Activated naive CD8-positive, alpha-beta T cell treated with anti-CD3 and anti-CD28 coated beads, Interleukin-2, amount 10 ng/mL, durations not matched to agents 7 days and 5 days (primary cell): ENCODE results near the gene ABR. TPM values are rescaled to one million over a fixed set of nuclear protein-coding genes. Genes with fewer than 3 reads are reported as not detected.
"Not testable (repeated sequence)": the region's sequence is repeated elsewhere in the genome, so short reads cannot be mapped to it uniquely, and the experiment has no call there.

Experiments used
- ATAC-seq: fragments of 150-1000 bp; cut with Tn5 transposase; one replicate; pipeline ENCODE4 v1.10.0; 2021; ENCODE audit warnings: low read depth, moderate library complexity
- POLR2A ChIA-PET: fragments of 350-600 bp; sonication (Branson Sonifier 250); formaldehyde crosslinking; loops from one replicate; lab custom pipeline; 2021; ENCODE audit warnings: antibody characterized with exemption; lab: Charles Lee
- DNase-seq: peaks from one replicate; pipeline ENCODE4 v3.0.0; 2021
- H3K27ac Mint-ChIP-seq: one replicate; pipeline ENCODE4 v1.8.0; 2022; ENCODE audit warnings: mild to moderate bottlenecking, mixed read lengths
- H3K27me3 Mint-ChIP-seq: one replicate; pipeline ENCODE4 v1.8.0; 2022; ENCODE audit warnings: mild to moderate bottlenecking, moderate library complexity, mixed read lengths
- H3K36me3 Mint-ChIP-seq: one replicate; pipeline ENCODE4 v1.8.0; 2021; ENCODE audit warnings: mild to moderate bottlenecking, mixed read lengths
- H3K4me1 Mint-ChIP-seq: one replicate; pipeline ENCODE4 v1.8.0; 2021; ENCODE audit warnings: mixed read lengths
- H3K4me3 Mint-ChIP-seq: one replicate; pipeline ENCODE4 v1.8.0; 2022; ENCODE audit warnings: mild to moderate bottlenecking, moderate library complexity, mixed read lengths
- H3K9me3 Mint-ChIP-seq: one replicate; pipeline ENCODE4 v1.8.0; 2021; ENCODE audit warnings: mixed read lengths
- total RNA-seq, 2 experiments: library from RNA; stranded (reverse); gene quantifications; one replicate each; pipeline ENCODE4 v1.2.3, GENCODE V29; 2021

ABR gene
- total RNA-seq, 2 experiments from 2014 or later: 156 to 158 TPM

DNA sequence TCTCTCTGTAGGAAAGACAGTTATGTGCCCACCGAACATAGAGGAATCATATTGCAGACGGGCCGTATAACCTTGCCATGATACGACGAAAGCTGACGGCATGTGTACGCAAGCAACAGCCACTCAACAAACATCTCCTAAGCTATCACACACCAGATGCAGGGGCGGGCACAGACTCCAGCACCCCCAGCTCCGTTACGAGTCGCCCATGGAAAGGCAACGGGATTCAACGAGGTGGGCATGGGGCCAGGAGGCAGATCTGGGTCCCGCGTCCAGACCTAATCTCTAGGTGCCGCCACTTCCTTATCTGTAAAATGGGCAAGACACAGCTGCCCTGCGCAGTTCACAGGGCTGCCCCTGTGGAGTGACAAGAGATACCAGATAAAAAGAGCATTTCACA, 35.6 kb downstream of the ABR start:
- Mint-ChIP-seq H3K27ac (no peak overlapping the region), H3K36me3 (no peaks in the 10 kb centered on the region), H3K4me1 (no peaks in the 10 kb centered on the region), H3K4me3 (no peak overlapping the region), H3K9me3 (peaks cover 7% of the 10 kb centered on the region), H3K27me3 (no peaks in the 10 kb centered on the region)
- no peak for ATAC-seq
- POLR2A ChIA-PET: no interaction called here
- no peak for DNase-seq

- peaks cover 7% of the 10 kb centered on the region for H3K9me3 Mint-ChIP-seq
- DNase-seq (no peak), ATAC-seq (no peak)
- H3K27me3 Mint-ChIP-seq: no peaks in the 10 kb centered on the region
- no peaks in the 10 kb centered on the region for H3K4me1 Mint-ChIP-seq
- no peak overlapping the region for H3K27ac Mint-ChIP-seq
- no peak overlapping the region for H3K4me3 Mint-ChIP-seq
- POLR2A ChIA-PET: no interaction called here
- no peaks in the 10 kb centered on the region for H3K36me3 Mint-ChIP-seq
Observed at GRCh38 chr17:1143573-1143972, 36.2 kb downstream of the ABR start.

DNA sequence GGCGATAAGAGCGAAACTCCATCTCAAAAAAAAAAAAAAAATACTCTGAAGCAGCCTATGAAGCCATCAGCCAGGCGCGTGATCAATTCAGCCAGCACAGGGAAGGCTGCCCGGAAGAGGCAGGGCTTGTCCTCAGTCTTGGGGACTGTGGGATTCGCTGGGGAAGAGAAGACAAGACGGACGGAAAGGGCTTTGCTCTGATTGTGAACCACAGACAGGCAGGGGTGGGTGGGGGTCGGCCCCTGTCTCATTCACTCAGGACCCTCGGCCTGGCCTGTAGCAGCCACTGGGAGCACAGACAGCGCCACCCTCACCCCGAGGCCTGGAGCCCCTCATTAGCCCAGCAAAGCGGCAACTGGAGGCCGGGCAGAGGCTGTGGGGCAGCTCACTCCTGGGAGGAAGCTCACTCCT, 37.2 kb downstream of the ABR start:
- Mint-ChIP-seq H3K4me1 (no peaks in the 10 kb centered on the region), H3K27ac (no peak overlapping the region), H3K36me3 (no peaks in the 10 kb centered on the region), H3K9me3 (peaks cover 7% of the 10 kb centered on the region), H3K4me3 (no peak overlapping the region), H3K27me3 (no peaks in the 10 kb centered on the region)
- POLR2A ChIA-PET: no interaction called here
- ATAC-seq (no peak), DNase-seq (no peak)

DNA sequence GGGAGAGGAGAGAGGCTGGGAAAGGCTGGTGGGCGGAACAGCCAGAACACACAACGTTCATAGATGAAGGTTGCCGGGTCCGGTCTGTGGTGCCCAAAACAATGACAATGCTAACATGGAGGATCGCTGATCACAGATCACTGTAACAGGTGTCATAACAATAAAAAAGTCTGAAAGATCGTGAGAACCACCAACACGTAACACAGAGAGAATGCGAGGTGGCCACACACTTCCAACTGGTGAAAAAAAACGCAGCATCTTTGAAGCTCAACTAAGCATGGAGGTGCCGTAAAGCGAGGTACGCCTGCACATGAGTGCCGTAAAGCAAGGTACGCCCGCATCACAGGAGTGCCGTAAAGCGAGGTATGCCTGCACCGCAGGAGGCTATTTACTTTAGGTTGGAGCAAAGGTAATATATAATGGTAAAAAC, 42.3 kb downstream of the ABR start:
- Mint-ChIP-seq H3K4me3 (no peak overlapping the region), H3K36me3 (no peaks in the 10 kb centered on the region)
- ATAC-seq: no peak

GRCh38 chr17:1136748-1137147, 43.0 kb downstream of the ABR start:
- Mint-ChIP-seq H3K4me3 (no peak overlapping the region), H3K36me3 (no peaks in the 10 kb centered on the region), H3K9me3 (no peaks in the 10 kb centered on the region), H3K4me1 (peaks cover 2% of the 10 kb centered on the region), H3K27me3 (no peaks in the 10 kb centered on the region), H3K27ac (no peak overlapping the region)
- ATAC-seq (no peak), DNase-seq (no peak)
- POLR2A ChIA-PET: no interaction called here

More for the DNA sequence above, 42.3 kb downstream of the ABR start:
- H3K27ac Mint-ChIP-seq: no peak overlapping the region
- peaks cover 2% of the 10 kb centered on the region for H3K4me1 Mint-ChIP-seq
- DNase-seq: no peak
- H3K9me3 Mint-ChIP-seq: no peaks in the 10 kb centered on the region
- H3K27me3 Mint-ChIP-seq: no peaks in the 10 kb centered on the region
- POLR2A ChIA-PET: no interaction called here

- peaks cover 2% of the 10 kb centered on the region for H3K4me1 Mint-ChIP-seq
- no peak overlapping the region for H3K27ac Mint-ChIP-seq
- DNase-seq (no peak), ATAC-seq (no peak)
- H3K4me3 Mint-ChIP-seq: no peak overlapping the region
- no peaks in the 10 kb centered on the region for H3K9me3 Mint-ChIP-seq
- no peaks in the 10 kb centered on the region for H3K36me3 Mint-ChIP-seq
- no peaks in the 10 kb centered on the region for H3K27me3 Mint-ChIP-seq
- POLR2A ChIA-PET: no interaction called here
Observed at GRCh38 chr17:1134634-1135324, 45.0 kb downstream of the ABR start.

DNA sequence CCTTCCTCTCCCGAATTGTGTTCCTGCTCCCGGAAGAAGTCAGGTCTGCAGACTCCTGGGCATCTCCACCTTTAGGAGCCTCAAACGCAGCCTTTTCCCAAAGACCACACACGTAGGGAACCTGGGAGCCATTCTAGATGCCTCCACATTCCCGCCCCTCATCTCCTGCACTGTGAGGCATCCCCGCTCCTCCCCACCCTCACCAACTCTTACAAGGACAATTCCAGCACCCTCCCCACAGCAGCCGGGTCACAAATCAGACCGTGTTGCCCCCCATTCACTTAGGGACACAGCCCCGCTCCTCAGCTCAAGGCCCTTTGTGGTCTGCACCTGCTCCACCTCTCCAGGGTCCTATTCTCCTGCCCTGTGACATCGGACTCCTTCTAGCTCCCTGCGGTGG, 49.6 kb downstream of the ABR start:
- H3K9me3 Mint-ChIP-seq: no peaks in the 10 kb centered on the region
- no peaks in the 10 kb centered on the region for H3K27me3 Mint-ChIP-seq
- no peaks in the 10 kb centered on the region for H3K4me1 Mint-ChIP-seq
- no peak for DNase-seq
- ATAC-seq: no peak
- no peak overlapping the region for H3K27ac Mint-ChIP-seq
- POLR2A ChIA-PET: no interaction called here
- no peak overlapping the region for H3K4me3 Mint-ChIP-seq
- no peaks in the 10 kb centered on the region for H3K36me3 Mint-ChIP-seq

DNA sequence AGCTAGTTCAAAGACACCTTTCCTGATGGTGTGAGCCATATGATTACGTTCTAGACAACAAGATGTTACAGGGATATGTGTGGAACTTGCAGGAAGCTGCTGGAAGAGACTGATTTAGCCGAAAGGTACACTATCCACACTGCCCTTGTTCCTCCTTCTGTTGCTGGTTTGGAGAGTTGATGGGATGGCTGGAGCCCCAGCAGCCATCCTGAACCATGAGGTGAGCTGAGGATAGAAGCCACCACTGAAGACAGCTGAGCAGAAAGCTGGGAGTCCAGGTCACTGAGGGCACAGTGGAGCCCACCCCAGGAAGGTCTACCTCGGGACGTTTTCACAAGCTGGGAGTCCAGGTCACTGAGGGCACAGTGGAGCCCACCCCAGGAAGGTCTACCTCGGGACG, 51.3 kb downstream of the ABR start:
- H3K27ac Mint-ChIP-seq, H3K4me1 Mint-ChIP-seq, POLR2A ChIA-PET, ATAC-seq, H3K27me3 Mint-ChIP-seq, DNase-seq, H3K36me3 Mint-ChIP-seq, H3K4me3 Mint-ChIP-seq, H3K9me3 Mint-ChIP-seq: not testable (repeated sequence)

GRCh38 chr17:1126801-1127550, 52.8 kb downstream of the ABR start:
- H3K27me3 Mint-ChIP-seq: no peaks in the 10 kb centered on the region
- H3K4me3 Mint-ChIP-seq: no peak overlapping the region
- H3K9me3 Mint-ChIP-seq: no peaks in the 10 kb centered on the region
- H3K4me1 Mint-ChIP-seq: peaks cover 7% of the 10 kb centered on the region
- no peak overlapping the region for H3K27ac Mint-ChIP-seq
- no peaks in the 10 kb centered on the region for H3K36me3 Mint-ChIP-seq
- ATAC-seq (no peak), DNase-seq (no peak)
- POLR2A ChIA-PET: no interaction called here

- H3K27ac Mint-ChIP-seq: no peak overlapping the region
- H3K4me1 Mint-ChIP-seq: peaks cover 7% of the 10 kb centered on the region
- H3K27me3 Mint-ChIP-seq: no peaks in the 10 kb centered on the region
- POLR2A ChIA-PET: no interaction called here
- H3K9me3 Mint-ChIP-seq: no peaks in the 10 kb centered on the region
- ATAC-seq: no peak
- no peak for DNase-seq
- H3K36me3 Mint-ChIP-seq: no peaks in the 10 kb centered on the region
- no peak overlapping the region for H3K4me3 Mint-ChIP-seq
Observed at GRCh38 chr17:1126250-1126797, 53.5 kb downstream of the ABR start.

DNA sequence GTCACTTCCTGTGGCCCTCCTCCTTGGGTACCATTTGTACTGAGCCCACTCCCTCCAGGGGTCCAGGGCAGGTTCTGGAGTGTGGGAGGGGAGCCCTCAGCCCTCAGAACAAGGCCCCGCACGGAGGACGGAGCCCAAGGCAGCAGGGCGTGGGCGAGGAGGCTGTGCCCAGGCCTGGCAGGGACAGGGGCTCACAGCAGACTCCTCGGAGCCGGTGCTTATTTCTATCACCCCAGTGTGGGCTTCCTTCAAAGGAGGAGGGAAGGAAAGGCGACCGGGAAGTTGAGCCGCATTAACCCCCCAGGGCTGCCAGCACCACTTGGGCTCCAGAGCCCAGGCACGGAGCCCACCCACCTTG, 54.0 kb downstream of the ABR start:
- peaks cover 10% of the 10 kb centered on the region for H3K4me1 Mint-ChIP-seq
- DNase-seq (no peak), ATAC-seq (no peak)
- H3K36me3 Mint-ChIP-seq: no peaks in the 10 kb centered on the region
- H3K27me3 Mint-ChIP-seq: no peaks in the 10 kb centered on the region
- H3K9me3 Mint-ChIP-seq: no peaks in the 10 kb centered on the region
- POLR2A ChIA-PET: no interaction called here
- no peak overlapping the region for H3K4me3 Mint-ChIP-seq
- no peak overlapping the region for H3K27ac Mint-ChIP-seq

DNA sequence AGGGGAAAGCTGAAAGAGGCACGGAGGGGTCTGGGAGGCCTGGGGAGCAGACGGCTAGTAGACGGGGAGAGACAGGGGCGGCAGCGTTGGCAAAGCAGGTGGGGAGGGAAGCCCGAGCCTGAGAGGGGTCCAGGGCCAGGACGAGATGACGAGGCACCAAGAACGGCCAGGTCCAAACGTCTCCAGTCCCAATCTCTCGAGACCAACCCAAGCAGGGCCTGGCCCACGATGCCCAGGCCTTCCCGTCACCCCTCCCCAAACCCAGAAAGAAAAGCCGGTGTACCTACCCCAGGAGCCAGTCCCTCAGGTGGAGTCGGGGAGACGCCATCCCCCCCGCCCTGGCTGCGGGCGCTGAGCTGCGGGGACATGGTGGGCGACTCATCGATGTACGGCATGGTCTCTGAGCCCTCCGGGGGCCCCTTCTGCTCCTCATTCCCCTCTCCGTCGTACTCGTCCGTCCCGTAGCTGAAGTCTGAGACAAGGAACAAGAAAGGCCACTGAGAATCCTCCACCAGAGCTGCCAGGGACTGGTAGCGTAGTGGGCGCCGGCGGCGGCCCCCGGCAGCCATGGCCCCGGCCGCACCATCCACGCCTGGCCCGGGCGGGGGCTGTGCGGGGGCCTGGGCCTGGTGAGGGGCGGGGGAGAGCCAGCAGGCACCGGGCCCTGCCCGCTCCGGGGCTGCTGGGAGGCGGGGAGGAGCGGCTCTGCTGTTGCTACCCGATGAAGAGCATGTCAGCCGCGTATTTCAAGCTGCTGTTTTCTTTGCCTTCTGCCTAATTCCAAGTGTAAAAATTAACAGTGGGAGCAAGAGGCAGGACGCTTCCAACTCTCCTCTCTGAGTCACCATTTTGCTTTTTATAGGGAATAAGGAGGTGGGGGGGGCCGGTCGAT, 54.6 kb downstream of the ABR start:
- Mint-ChIP-seq H3K4me1 (peaks cover 10% of the 10 kb centered on the region), H3K4me3 (no peak overlapping the region), H3K27me3 (no peaks in the 10 kb centered on the region), H3K9me3 (no peaks in the 10 kb centered on the region), H3K36me3 (no peaks in the 10 kb centered on the region), H3K27ac (no peak overlapping the region)
- no peak for ATAC-seq
- no peak for DNase-seq
- POLR2A ChIA-PET: no interaction called here

GRCh38 chr17:1123921-1124715, 55.7 kb downstream of the ABR start:
- Mint-ChIP-seq H3K36me3 (no peaks in the 10 kb centered on the region), H3K9me3 (no peaks in the 10 kb centered on the region), H3K4me1 (peaks cover 12% of the 10 kb centered on the region), H3K27me3 (no peaks in the 10 kb centered on the region), H3K27ac (no peak overlapping the region), H3K4me3 (no peak overlapping the region)
- POLR2A ChIA-PET: no interaction called here
- ATAC-seq (no peak), DNase-seq (no peak)
